GM19324 (cell line): ENCODE results near the gene TCIRG1.

Source experiments
- ATAC-seq: cut with Tn5 transposase; IDR thresholded peaks from one replicate; pipeline ENCODE4 v1.9.1; 2021; ENCODE audit warnings: mild to moderate bottlenecking, moderate library complexity; ENCODE audit not compliant: unreplicated experiment, low FRiP score

Gene TCIRG1

DNA sequence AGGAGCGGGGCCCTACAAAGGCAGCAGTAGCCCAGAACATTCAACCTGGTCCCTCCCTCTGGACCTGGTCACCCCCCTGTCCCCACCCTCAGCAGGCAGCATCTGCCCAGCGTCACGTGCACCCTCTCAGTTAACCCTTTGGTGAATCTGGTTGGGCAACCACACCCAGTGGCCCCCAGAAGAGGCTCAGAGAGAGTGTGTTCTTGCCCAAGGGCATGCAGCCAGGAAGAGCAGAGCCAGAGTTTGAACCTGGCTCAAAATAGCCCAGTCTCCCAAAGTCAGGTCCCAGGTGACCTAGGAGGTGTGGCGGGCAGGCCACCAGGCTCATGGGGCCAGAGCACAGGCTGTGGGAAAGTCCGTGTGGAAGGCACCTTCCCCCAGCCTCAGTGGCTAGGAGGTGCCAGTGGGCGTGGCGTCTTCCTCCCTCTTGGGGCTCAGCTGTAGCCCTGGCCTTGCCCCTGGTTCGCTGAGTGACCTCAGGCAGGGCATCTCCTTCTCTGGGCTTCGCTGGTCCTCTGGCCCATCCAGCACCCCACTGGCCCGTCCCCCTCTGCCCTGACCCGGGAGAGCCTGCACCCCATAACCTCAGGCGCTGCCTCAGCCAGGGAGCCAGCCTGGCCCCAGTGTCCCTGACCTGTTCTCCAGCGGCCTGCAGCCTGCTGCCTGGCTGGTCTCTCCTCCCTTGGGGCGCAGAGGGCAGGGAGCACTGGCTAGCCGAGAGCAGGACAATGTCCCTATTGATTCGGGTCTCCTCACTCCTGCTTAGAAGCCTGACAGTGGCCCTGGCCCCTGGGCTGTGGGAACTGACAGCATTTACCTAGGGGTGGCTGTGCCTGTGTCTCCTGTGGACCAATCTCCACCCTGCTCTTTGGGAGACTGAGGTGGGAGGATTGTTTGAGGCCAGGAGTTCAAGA is 21.7 kb upstream of the TCIRG1 start:
- no peak for ATAC-seq

DNA sequence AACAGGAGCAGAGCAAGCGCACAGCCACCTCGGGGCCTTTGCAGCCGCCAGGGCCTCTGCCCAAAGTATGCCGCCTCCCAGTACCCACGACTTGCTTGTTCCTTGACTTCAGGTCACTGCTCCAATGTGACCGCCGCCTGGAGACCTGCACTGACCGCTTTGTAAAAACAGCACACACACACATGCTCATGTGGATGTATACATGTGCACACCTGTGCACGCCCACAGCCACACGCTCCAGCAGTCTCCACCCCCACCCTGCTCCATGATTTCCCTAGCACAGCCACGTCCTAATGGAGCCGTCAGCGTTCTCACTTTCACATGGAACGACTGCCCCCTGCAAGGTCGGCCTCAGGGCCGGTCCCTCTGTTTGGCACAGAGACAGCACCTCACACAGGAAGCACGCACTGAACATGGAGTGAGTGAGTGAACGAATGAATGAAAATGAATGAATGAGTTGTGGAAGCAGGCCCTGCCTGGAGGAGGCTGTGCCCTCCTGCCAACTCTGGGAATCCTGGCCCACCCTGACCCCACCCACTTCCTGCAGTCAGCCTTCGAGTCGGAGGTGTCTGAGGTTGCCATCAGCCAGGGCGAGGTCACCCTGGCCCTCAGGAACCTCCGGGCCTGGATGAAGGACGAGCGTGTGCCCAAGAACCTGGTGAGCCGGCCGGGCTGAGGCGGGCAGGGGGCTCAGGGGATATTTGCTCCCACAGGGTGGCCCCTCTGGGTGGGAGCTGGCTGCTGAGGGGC is 20.7 kb upstream of the TCIRG1 start:
- no peak for ATAC-seq

DNA sequence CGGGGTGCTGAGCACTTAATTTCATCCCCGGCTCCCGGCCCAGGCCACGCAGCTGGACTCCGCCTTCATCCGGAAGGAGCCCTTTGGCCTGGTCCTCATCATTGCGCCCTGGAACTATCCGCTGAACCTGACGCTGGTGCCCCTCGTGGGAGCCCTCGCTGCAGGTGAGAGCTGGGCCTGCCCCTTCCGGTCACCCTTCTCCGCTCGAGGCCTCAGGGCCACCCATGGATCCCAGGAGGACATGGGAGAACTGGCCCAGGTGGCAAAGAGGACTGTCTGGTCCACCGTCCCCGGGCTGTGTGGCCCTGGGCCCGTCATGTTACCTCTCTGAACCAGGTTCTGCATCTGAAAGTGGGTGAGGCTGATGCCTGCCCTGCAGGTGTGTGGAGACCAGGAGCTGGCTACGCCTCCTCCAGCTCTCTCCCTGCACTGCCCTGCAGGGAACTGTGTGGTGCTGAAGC is 20.1 kb upstream of the TCIRG1 start:
- ATAC-seq, result no peak

DNA sequence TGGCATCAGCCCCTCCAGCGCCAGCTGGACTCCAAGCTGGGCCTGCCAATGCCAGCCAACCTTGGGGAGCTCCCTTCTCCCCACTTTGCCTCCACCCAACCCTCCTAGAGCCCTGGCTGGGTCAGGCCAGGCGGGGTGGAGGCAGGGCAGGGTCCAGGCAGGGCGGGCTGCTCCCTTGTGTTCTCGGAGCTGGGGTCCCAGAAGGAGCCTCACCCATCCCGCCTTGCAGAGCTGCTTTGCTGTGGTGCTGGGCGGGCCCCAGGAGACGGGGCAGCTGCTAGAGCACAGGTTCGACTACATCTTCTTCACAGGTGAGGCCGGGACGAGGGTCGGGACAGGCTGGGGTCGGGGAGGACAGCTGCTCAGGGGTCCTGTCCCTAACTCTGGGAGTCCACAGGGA is 19.3 kb upstream of the TCIRG1 start:
- ATAC-seq, result no peak

DNA sequence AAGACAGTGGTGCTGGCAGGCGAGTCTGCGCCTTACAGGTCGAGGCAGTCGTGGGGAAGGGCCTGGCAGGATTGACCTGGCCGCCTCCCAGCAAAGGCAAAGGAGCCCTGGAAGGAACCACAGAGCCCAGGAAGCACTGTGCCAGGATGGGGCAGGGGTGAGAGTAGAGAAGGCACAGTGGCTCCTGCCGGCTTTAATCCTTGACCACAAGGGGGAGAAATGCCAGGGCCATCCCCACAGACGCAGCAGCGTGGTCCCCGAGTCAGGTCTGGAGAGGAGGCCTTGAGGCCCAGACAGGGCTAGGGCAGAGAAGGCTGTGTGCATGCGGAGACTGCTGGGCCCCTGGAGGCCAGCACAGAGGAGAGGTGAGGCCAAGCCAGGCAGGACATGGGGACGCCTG is 18.2 kb upstream of the TCIRG1 start:
- no peak for ATAC-seq

DNA sequence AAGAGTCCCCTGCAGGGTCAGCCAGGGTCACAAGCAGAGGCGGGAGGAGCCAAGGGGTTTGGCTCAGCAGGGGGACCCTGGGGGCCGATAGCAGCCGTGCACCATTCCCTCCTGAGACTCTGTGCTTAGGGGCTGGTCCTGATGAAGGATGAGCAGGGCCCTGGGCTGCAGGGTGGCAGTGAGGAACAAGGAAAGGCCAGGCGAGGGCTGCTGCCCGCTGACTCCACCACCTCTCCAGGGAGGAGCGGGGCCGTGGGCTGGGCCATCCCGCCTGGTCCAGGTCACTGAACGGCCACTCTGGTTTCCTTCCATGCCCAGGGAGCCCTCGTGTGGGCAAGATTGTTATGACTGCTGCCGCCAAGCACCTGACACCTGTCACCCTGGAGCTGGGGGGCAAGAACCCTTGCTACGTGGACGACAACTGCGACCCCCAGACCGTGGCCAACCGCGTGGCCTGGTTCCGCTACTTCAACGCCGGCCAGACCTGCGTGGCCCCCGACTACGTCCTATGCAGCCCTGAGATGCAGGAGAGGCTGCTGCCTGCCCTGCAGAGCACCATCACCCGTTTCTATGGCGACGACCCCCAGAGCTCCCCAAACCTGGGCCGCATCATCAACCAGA is 17.5 kb upstream of the TCIRG1 start:
- ATAC-seq, result no peak

DNA sequence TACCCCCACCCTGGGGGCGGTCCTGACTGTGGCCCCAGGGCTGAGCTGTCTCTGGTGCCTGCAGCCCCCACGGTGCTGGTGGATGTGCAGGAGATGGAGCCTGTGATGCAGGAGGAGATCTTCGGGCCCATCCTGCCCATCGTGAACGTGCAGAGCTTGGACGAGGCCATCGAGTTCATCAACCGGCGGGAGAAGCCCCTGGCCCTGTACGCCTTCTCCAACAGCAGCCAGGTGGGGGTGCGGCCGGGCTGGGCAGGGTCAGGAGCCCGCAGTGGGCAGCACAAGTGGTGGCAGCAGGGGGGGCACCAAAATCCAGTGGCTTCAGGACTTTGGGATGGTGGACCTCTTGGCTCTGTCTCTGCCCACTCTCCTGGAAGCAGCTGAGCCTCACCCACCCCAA is 16.3 kb upstream of the TCIRG1 start:
- ATAC-seq, result no peak

DNA sequence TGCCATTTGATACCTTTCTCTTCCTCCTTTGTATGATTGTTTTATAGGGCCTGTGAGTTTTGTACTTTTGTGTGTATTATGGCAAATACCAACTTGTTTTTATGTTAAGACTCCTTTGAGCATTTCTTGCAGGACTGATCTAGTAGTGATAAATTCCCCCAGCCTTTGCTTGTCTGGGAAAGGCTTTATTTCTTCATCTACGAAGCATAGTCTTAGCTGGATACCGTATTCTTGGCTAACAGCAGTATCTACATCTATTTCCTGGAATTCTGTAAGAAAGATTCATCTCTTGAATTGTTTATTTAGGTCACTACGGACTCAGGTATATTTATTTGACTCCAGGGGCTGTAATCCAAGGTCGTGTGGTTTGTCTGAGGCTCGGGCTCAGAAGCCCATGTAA is 14.3 kb upstream of the TCIRG1 start:
- ATAC-seq, result no peak

DNA sequence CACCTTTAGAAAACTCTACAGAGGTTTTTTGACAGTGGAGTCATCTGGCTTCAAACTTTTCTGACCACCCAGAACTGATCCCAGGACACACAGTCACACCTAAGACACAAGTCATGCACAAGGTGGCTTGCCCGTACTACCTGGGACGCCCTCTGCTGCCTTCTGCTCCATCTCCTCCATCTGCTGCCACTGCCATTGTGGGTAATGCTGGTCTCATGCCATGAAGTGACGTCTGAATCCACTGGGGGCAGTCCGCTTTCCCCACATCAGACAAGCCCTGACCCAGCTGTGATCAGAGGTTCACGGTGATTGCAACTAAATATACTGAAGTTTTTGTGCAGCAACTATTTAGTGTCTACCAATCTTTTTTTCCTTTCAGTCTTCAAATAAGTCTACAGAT is 13.8 kb upstream of the TCIRG1 start:
- no peak for ATAC-seq

DNA sequence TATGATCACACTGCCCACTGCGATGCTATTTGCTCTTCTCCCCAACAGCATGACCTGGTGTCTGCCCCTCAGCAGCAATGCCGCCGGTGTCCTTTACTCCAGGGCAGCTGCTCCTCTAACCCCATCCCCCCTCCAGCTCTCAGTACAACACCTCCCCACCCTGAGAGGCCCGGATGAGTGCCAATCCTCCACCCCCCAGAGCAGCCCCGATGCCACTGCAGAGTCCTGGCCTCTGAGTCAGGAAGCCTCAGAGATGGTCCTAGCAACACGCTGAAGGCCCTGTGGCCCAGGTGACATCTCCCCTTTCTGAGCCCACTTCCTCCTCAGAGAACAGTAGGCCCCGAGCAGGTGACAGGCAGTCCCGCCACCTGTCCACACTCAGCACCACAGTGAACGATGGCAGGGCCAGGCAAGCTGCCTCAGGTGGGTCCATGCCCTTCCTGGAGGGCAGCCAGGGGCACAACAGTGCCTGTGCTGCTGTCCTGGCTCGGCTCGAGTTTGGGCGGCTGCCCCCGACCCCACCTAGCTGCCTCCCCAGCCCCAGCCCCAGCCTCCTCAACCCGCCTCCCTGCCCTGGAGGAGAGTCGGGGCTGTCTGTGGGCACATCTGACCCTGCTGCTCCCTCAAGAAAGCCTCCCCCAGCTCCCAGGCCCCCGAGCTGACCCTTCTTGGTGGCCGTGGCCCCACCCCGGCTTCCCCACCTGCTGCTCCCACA is 12.3 kb upstream of the TCIRG1 start:
- ATAC-seq, result no peak

DNA sequence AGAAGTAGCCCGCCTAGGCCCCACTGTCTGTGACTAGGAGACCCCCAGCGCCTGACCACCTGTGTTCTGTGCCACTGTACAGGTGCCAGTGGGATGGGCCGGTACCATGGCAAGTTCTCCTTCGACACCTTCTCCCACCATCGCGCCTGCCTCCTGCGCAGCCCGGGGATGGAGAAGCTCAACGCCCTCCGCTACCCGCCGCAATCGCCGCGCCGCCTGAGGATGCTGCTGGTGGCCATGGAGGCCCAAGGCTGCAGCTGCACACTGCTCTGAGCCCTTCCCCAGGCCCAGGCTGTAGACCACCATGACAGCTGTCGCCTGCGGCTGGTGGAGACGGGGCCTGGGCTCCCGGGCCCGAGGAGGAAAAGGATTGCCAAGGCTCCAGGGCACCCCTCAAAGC is 11.2 kb upstream of the TCIRG1 start:
- ATAC-seq, result no peak

DNA sequence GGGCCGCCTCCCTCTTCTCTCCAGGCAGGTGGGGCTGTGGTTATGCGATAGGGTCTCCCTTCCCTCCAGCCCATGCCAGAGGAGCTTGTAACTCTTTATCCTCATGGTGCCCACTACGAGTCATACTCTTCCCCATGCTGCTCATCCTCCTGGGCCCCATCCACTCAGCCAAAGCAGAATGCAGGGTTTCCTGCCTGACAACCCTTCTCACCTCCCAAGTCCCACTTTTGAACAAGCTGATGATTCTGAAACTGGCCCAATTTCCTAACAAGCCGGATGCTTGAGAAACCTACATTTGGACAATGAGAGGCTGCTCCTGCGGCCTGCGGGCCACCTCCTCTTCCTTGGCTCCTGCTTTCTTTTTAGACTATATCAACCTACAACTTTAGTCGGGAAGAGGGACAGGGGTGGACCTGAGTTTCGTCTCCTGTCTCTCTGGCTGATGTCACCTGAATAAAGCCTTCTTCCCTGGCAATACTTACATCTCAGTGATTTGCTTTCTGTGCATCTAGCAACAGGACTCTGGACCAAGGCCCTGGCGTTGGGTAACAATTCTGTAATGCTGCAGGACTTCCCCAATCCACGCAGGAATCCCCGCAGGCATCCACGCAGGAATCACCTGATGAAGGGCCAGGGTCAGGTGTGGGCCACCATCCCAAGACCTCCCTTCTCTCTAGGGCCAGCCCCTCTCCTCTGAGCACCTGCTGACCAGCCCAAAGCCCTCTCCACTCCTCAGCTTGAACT is 9.9 kb upstream of the TCIRG1 start:
- ATAC-seq, result no peak

DNA sequence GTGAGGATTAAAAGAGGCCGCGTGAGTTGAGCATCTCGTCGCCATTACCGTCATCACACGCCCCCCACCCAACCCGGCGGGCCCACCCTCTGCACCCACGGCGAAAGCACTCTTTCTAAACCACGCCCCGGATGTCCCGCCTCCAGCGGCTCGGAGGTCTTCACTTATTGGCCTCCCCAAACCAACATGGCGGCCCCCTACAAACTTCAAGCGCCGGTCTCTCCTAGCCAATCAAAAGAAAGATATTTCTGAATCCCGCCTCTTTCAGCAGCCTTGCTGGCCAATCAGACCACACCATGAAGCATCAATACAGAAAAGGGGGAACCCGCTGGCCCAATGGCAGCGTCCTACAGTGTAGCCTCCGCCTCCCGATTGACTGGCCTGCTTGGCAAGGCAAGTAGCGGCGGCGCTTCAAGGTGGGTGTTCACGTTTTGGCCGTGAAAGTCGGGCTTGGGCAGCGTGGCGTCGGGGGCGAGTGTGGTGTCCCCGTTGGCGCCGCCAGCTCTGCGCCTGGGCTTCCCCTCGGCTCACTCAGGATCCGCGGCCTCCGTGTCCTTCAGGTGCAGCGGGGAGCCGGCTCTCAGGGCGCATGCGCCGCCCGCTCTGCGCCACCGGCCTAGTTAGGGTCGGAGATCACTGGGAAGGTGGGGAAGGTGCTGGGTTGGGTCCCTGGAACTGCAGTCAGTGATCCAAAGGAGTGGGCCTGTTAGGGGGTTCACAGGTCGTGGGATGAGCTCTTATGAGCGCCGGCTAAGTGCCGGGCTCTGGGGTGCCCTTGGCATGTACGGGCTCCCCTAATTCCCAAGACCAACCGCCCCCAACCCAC is 8.3 kb upstream of the TCIRG1 start, which contains the start of gene NDUFS8:
Gene NDUFS8 (plus strand): TSS at position 364 of the 826 bp plus-strand sequence. CDS start 1,471 bp downstream, outside the sequence.
- peak; percentile 92 for ATAC-seq

DNA sequence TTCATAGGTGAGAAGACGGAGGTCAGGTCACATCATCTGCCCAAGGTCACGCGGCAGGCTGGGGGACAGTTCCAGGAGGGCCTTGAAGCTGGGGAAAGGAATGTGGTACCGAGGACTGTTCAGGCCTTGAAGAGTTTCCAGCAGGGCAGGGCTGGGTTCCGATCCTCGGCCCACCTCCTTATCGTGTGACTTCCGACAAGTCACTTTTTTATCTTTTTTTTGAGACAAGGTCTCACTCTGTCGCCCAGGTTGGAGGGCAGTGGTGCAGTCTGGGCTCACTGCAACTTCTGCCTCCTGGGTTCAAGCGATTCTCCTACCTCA is 7.7 kb upstream of the TCIRG1 start:
- no peak for ATAC-seq

DNA sequence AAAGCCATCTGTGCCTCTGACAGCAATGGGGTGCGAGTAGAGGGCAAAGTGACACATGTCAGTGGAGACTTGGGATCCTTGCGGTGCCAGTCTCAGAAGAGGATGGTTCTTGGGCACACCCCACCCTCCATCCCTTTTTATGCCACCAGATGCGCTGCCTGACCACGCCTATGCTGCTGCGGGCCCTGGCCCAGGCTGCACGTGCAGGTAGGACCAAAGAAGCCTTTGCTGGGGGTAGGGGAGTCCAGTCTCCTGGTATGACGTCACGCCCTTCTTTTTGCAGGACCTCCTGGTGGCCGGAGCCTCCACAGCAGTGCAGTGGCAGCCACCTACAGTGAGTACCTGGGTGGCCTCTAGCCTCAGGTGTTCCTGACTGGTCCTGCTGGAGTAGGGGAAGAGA is 6.8 kb upstream of the TCIRG1 start:
- no peak for ATAC-seq

DNA sequence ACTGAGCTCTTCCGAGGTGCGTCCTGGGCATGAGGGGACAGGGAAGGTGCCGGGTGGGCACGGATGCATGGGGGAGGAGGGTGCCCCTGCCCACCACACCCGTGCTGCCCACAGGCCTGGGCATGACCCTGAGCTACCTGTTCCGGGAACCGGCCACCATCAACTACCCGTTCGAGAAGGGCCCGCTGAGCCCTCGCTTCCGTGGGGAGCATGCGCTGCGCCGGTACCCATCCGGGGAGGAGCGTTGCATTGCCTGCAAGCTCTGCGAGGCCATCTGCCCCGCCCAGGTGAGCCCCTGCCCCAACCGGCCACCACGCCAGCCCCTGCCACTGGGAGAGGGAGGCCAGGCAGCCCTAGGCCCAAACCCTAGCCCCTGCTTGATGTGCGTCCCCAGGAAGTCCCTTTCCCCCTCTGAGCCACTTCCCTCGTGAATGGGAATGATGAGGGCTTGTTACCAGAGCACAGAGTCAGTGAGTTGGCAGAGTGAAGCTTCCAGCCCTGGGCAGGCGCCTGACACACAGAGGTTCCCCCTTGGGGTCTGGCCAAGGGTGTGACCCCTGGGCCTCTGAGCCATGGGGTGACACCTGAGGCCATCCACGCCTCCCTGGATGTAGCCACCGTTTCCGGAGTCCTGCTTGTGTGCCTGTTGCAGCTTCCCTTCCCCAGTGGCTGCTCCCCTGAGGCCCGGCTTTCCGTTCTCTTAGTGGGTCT is 5.7 kb upstream of the TCIRG1 start:
- no peak for ATAC-seq

DNA sequence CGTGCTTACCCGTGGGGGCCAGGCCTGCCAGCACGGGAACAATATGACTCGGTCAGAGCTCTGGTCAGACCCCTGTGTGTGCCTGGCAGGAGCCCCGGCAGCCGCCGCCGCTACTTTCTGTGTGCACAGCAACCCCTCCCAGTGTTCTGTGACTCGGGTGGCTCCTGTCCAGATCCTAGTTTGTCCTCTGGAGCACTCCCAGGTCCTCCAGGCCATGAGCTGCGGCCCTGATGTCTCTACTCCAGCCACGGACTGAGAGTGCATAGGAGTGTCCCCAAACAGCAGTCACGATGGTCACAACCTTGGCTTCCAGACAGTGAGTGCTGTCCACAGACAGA is 5.1 kb upstream of the TCIRG1 start:
- ATAC-seq, result no peak

DNA sequence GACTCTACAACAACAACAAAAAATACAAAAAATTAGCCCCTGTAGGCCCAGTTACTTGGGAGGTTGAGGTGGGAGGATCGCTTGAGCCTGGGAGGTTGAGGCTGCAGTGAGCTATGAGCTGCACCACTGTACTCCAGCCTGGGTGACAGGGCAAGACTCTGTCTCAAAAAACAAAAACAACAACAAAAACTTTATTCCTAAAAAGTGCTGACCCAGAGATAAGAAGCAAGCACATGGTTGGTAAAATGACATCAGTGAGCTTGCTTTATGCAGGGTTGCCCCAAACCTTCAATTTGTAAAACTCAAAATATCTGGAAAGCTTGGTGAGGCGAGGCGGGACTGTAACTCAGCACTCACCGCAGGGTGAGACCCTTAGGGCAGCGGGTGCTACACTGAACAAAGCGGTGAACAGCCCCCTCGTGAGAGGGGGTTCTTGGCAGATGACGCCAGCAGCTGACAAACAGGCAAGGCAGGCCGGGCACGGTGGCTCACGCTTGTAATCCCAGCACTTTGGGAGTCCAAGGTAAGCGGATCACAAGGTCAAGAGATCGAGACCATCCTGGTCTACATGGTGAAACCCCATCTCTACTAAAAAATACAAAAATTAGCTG is 3.5 kb upstream of the TCIRG1 start:
- ATAC-seq, result no peak
